Measurements from ENCODE around the gene HCFC2.

GRCh38 chr12:104143918-104144317, 79.6 kb downstream of the HCFC2 start:
- TF ChIP-seq CTCF (IDR thresholded peaks at IDR 0.05; ENCODE audit: low read depth, low read length, poor library complexity, severe bottlenecking) (no peak), EZH2phosphoT487 (IDR thresholded peaks at IDR 0.05; ENCODE audit: borderline replicate concordance, low read length) (no peak)

Data from DOHH2 (cell line).